IMR-90 (cell line): ENCODE data around the gene RAN. TPM values are rescaled to one million over a fixed set of nuclear protein-coding genes. Genes with fewer than 3 reads are reported as not detected.
A peak's percentile ranks its signal among the peaks of the same experiment; 100 is the strongest.

Experiments used
- ATAC-seq: fragments of 200-7000 bp; cut with Tn5 transposase; 2 replicates; pipeline ENCODE4 v1.9.1; 2020; ENCODE audit warnings: low read depth, mild to moderate bottlenecking, moderate library complexity
- BruUV-seq: library from RNA; stranded (reverse); fragments of 400-500 nt; replicated peaks from 2 replicates; lab custom pipeline; 2021; lab: Mats Ljungman, UMichigan
- CTCF ChIA-PET: fragments of 300-600 bp; formaldehyde crosslinking; extraction: SDS; loops from one replicate; lab custom pipeline; 2021; ENCODE audit warnings: antibody characterized with exemption; lab: Yijun Ruan, JAX
- POLR2A ChIA-PET: fragments of 300-600 bp; sonication (Branson Sonifier 250); formaldehyde crosslinking; loops from one replicate; lab custom pipeline; 2022; ENCODE audit warnings: antibody characterized with exemption; ENCODE audit not compliant: unreplicated experiment; lab: Charles Lee
- DNase-seq: peaks from one replicate; pipeline ENCODE4 v3.0.0; 2013
- H2AFZ ChIP-seq: replicated peaks from 2 replicates; pipeline ENCODE3; 2013; ENCODE audit warnings: low read length, mild to moderate bottlenecking; ENCODE audit not compliant: poor library complexity
- H2AK5ac ChIP-seq: 2 replicates; pipeline ENCODE4 v1.6.1; 2013; ENCODE audit warnings: low read depth, low read length, inconsistent platforms
- H2AK9ac ChIP-seq: replicated peaks from 2 replicates; pipeline ENCODE3; 2013; ENCODE audit warnings: mild to moderate bottlenecking, low read depth, low read length, moderate library complexity; ENCODE audit not compliant: poor library complexity
- H2BK120ac ChIP-seq: 2 replicates; pipeline ENCODE4 v1.6.1; 2013; ENCODE audit warnings: low read depth, low read length, inconsistent platforms
- H2BK15ac ChIP-seq: 3 replicates; pipeline ENCODE4 v1.6.1; 2013; ENCODE audit warnings: low read depth, low read length, inconsistent platforms
- H2BK20ac ChIP-seq: 2 replicates; pipeline ENCODE4 v1.6.1; 2013; ENCODE audit warnings: low read depth, mild to moderate bottlenecking, inconsistent platforms, low read length, moderate library complexity
- H2BK5ac ChIP-seq: 2 replicates; pipeline ENCODE4 v1.6.1; 2013; ENCODE audit warnings: mild to moderate bottlenecking, low read depth, low read length, inconsistent platforms; ENCODE audit not compliant: poor library complexity, severe bottlenecking
- H3K14ac ChIP-seq: replicated peaks from 2 replicates; pipeline ENCODE4 v1.6.1; 2013; ENCODE audit warnings: low read depth, low read length, inconsistent platforms
- H3K18ac ChIP-seq: 2 replicates; pipeline ENCODE4 v1.6.1; 2013; ENCODE audit warnings: low read depth, low read length, control low read depth
- H3K23ac ChIP-seq: 2 replicates; pipeline ENCODE4 v1.6.1; 2013; ENCODE audit warnings: low read depth, low read length, inconsistent platforms
- H3K27ac ChIP-seq: 2 replicates; pipeline ENCODE4 v1.5.1; 2013; ENCODE audit warnings: mild to moderate bottlenecking, control low read depth, low read length; ENCODE audit not compliant: insufficient read depth
- H3K27me3 ChIP-seq: 2 replicates; pipeline ENCODE4 v1.6.1; 2013; ENCODE audit warnings: low read length; ENCODE audit not compliant: control insufficient read depth, insufficient read depth
- H3K36me3 ChIP-seq: 2 replicates; pipeline ENCODE4 v1.6.1; 2013; ENCODE audit warnings: low read length, mixed read lengths; ENCODE audit not compliant: control insufficient read depth, insufficient read depth
- H3K4ac ChIP-seq: 2 replicates; pipeline ENCODE4 v1.6.1; 2013; ENCODE audit warnings: low read depth, low read length, inconsistent platforms
- H3K4me1 ChIP-seq: 2 replicates; pipeline ENCODE4 v1.6.1; 2013; ENCODE audit warnings: low read length, mixed read lengths; ENCODE audit not compliant: control insufficient read depth, insufficient read depth
- H3K4me2 ChIP-seq: 2 replicates; pipeline ENCODE4 v1.6.1; 2013; ENCODE audit warnings: low read depth, mild to moderate bottlenecking, control low read depth, low read length, moderate library complexity
- H3K4me3 ChIP-seq: 2 replicates; pipeline ENCODE4 v1.5.1; 2013; ENCODE audit warnings: low read depth, mild to moderate bottlenecking, control low read depth, low read length, moderate library complexity; ENCODE audit not compliant: insufficient read depth
- H3K56ac ChIP-seq: 2 replicates; pipeline ENCODE4 v1.6.1; 2013; ENCODE audit warnings: low read length, inconsistent platforms; ENCODE audit not compliant: insufficient read depth; ENCODE audit errors: extremely low read depth
- H3K79me1 ChIP-seq, 2 experiments: 2 replicates each; pipeline ENCODE4 v1.6.1; 2013; ENCODE audit warnings: low read length in 2 of 2, inconsistent platforms in 1 of 2, low read depth in 1 of 2
- H3K9ac ChIP-seq: 2 replicates; pipeline ENCODE4 v1.6.1; 2013; ENCODE audit warnings: low read depth, low read length, control low read depth
- H3K9me1 ChIP-seq: 2 replicates; pipeline ENCODE4 v1.6.1; 2013; ENCODE audit warnings: low read length, inconsistent platforms; ENCODE audit not compliant: insufficient read depth
- H3K9me3 ChIP-seq: 2 replicates; pipeline ENCODE4 v1.6.1; 2013; ENCODE audit warnings: low read length; ENCODE audit not compliant: control insufficient read depth, insufficient read depth
- H4K20me1 ChIP-seq: 2 replicates; pipeline ENCODE4 v1.6.1; 2013; ENCODE audit warnings: low read length, inconsistent platforms; ENCODE audit not compliant: insufficient read depth
- H4K5ac ChIP-seq: 2 replicates; pipeline ENCODE4 v1.6.1; 2013; ENCODE audit warnings: mild to moderate bottlenecking, low read depth, low read length, control low read depth
- H4K8ac ChIP-seq, 2 experiments: 2 replicates each; pipeline ENCODE4 v1.6.1; 2013; ENCODE audit warnings: low read depth in 2 of 2, low read length in 2 of 2, control low read depth in 1 of 2, inconsistent platforms in 1 of 2
- H4K91ac ChIP-seq: 2 replicates; pipeline ENCODE4 v1.6.1; 2013; ENCODE audit warnings: low read depth, low read length, inconsistent platforms; ENCODE audit not compliant: insufficient read depth
- CEBPB ChIP-seq: IDR thresholded peaks from 2 replicates; pipeline ENCODE4 v1.6.1; 2012; ENCODE audit warnings: low read depth, low read length, improper control_type of control experiment
- MAFK ChIP-seq: IDR thresholded peaks from 2 replicates; pipeline ENCODE4 v1.6.1; 2012; ENCODE audit warnings: low read depth, low read length, improper control_type of control experiment
- MAZ ChIP-seq: IDR thresholded peaks from 2 replicates; pipeline ENCODE4 v1.6.1; 2012; ENCODE audit warnings: low read depth, mild to moderate bottlenecking, low read length, improper control_type of control experiment, moderate library complexity, borderline replicate concordance
- NFE2L2 ChIP-seq: fragments of 150-350 bp; IDR thresholded peaks from 2 replicates; pipeline ENCODE4 v1.6.1; 2016; ENCODE audit warnings: low read depth, mild to moderate bottlenecking, low read length
- RFX5 ChIP-seq: IDR thresholded peaks from 2 replicates; pipeline ENCODE4 v1.8.0; 2012; ENCODE audit warnings: low read depth, mild to moderate bottlenecking, low read length, moderate library complexity
- WGBS, 2 experiments: methylation state at CpG; one replicate each; pipeline versions ENCODE4 v1.1.5 to v1.1.7; 2013; ENCODE audit warnings: missing lambda C conversion rate in 2 of 2; ENCODE audit not compliant: insufficient read length in 1 of 2; ENCODE audit errors: extremely low coverage in 2 of 2; 5-methylcytosine and 5-hydroxymethylcytosine counted together
- dilution Hi-C: fragments of 300-500 bp; cut with HindIII; formaldehyde crosslinking; loops from one replicate; pipeline ENCODE4 v1.14.3; 2018; ENCODE audit warnings: low sequenced_read_pairs; ENCODE audit not compliant: unreplicated experiment
- in situ Hi-C: fragments of 300-500 bp; cut with MboI; formaldehyde crosslinking; loops from 3 replicates; pipeline ENCODE4 v1.14.3; 2019; ENCODE audit warnings: low sequenced_read_pairs, inconsistent platforms, mixed read lengths
- intact Hi-C: fragments of 100-400 bp; cut with micrococcal nuclease; formaldehyde crosslinking; loops from 2 replicates; pipeline ENCODE4 v1.10.0; 2022
- polyA plus RNA-seq, 3 experiments: library from polyadenylated mRNA; depleted of rRNA; stranded (reverse); fragments of >200 nt; gene quantifications; 2 replicates each; pipeline ENCODE4 v1.2.3, GENCODE V29; 2012; ENCODE audit warnings: low replicate concordance in 1 of 3
- total RNA-seq: library from RNA; depleted of rRNA; stranded (reverse); fragments of >200 nt; gene quantifications from 2 replicates; pipeline ENCODE4 v1.2.3, GENCODE V29; 2012
- TF ChIP-seq, protein P1 (sequence below): fragments of 150-350 bp; IDR thresholded peaks from 2 replicates; pipeline ENCODE4 v1.6.1; 2016; ENCODE audit warnings: low read depth, mild to moderate bottlenecking, low read length, moderate library complexity, borderline replicate concordance

The RAN gene
- total and polyA plus RNA-seq, 2 of the 4 experiments (the other 2 are of a cell fraction): 910 to 984 TPM

DNA sequence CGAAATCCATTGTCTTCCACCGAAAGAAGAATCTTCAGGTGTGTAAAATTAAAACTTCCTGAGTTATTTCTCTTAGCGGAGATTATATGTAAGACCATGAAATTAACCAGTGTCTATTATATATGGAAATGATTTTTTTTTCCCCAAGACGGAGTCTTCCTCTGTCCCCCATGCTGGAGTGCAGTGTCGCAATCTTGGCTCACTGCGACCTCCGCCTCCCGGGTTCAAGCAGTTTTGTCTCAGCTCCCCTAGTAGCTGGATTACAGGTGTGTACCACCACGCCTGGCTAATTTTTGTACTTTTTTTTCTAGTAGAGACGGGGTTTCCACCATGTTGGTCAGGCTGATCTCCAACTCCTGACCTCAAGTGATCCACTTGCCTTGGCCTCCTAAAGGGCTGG is 2.8 kb downstream of the RAN start:
- no TSS peak for BruUV-seq
- peaks cover 6% of the 10 kb centered on the region; the same call in 1 of the 2 replicates for H3K9me1 ChIP-seq
- H2BK5ac ChIP-seq: no peak overlapping the region
- H3K9ac ChIP-seq: no peak overlapping the region
- no peak overlapping the region for H2AFZ ChIP-seq
- no peak overlapping the region for H3K14ac ChIP-seq
- H4K20me1 ChIP-seq: peaks cover 27% of the 10 kb centered on the region
- H3K79me1 ChIP-seq: peaks cover 11 to 32% of the 10 kb centered on the region in 2 experiments; a peak in 2 of 4 replicates
- H3K9me3 ChIP-seq: no peaks in the 10 kb centered on the region
- no peak overlapping the region for H4K8ac ChIP-seq
- H3K36me3 ChIP-seq: peaks cover 22% of the 10 kb centered on the region
- no peak overlapping the region for H2AK9ac ChIP-seq
- TF ChIP-seq, protein P1, sequence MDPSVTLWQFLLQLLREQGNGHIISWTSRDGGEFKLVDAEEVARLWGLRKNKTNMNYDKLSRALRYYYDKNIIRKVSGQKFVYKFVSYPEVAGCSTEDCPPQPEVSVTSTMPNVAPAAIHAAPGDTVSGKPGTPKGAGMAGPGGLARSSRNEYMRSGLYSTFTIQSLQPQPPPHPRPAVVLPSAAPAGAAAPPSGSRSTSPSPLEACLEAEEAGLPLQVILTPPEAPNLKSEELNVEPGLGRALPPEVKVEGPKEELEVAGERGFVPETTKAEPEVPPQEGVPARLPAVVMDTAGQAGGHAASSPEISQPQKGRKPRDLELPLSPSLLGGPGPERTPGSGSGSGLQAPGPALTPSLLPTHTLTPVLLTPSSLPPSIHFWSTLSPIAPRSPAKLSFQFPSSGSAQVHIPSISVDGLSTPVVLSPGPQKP: no peak
- TF ChIP-seq CEBPB (peak; percentile 50), NFE2L2 (no peak), RFX5 (no peak), MAFK (no peak), MAZ (no peak)
- no peak overlapping the region for H3K23ac ChIP-seq
- ChIA-PET CTCF (no interaction called here), POLR2A (no interaction called here)
- no peak overlapping the region for H3K4ac ChIP-seq
- WGBS, 2 experiments: 95% methylated on average over 4 of the region's 10 CpGs; no CpG with 5 or more reads in 1 of the 2 experiments
- in situ Hi-C loops (no loop called here), dilution Hi-C loops (no loop called here), intact Hi-C loops (loop anchor here (5.0 kb wide), 1 partner anchor 97 kb away; no protein-coding TSS in a partner anchor)
- DNase-seq (no peak), ATAC-seq (no peak)
- H4K91ac ChIP-seq: no peak overlapping the region
- H3K4me3 ChIP-seq: no peak overlapping the region
- no peak overlapping the region for H4K5ac ChIP-seq
- no peak overlapping the region for H3K56ac ChIP-seq
- H3K4me1 ChIP-seq: no peaks in the 10 kb centered on the region
- no peak overlapping the region for H3K27ac ChIP-seq
- H2BK120ac ChIP-seq: no peak overlapping the region
- no peak overlapping the region for H2AK5ac ChIP-seq
- H3K27me3 ChIP-seq: no peaks in the 10 kb centered on the region
- H3K18ac ChIP-seq: no peak overlapping the region
- H2BK15ac ChIP-seq: no peak overlapping the region
- H3K4me2 ChIP-seq: no peak overlapping the region
- H2BK20ac ChIP-seq: no peak overlapping the region
